ENCODE measurements around the gene CTNNA3.

Gene CTNNA3

DNA sequence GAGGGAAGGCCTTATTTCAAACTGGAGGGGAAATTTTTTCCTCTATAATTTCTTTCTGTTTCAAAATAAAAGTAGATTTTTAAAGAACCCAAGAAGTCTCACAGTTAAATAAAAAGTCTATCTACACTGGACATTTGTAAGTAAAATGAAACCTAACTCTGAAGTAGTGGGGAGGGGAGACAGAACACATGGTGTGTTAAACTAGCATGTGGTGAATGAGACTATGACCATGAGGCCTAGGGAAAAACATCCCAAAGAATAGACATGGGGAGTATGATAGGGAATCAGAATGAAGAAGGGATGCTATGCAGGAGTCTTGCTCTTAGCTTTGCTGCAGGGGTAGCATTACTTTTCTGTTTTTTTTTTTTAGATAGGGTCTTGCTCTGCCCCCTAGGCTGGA lies 1831.5 kb downstream of the CTNNA3 start:
- no peak for DNase-seq

DNA sequence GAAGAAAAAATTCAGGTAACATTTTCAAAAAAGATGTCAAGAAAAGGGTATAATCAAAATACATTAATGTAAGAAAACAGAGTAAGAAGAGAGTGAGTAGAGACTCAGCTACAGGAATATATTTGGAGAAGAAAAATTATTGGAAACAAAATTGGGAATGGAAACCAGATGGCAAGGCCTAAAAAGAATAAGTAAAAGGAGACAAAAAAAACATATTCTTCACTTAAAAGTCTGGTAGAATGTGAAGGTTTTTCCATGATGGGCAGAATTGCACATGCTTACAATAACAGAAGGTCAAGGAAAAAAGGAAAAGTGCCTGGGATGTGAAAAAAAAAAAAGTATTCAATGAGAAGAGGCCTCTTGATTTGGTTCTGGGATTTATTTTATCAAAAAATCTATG lies 1832.0 kb downstream of the CTNNA3 start:
- no peak for DNase-seq
